Pulmonary artery endothelial cell (primary cell): ENCODE measurements around the gene PSD. TPM values are rescaled to one million over a fixed set of nuclear protein-coding genes. Genes with fewer than 3 reads are reported as not detected.
A peak's percentile ranks its signal among the peaks of the same experiment; 100 is the strongest.

Experiments
- DNase-seq: peaks from one replicate; pipeline ENCODE4 v3.0.0-alpha.2; 2011; ENCODE audit warnings: low read depth, low spot score
- total RNA-seq: library from RNA; depleted of rRNA; stranded (reverse); fragments of >200 nt; gene quantifications from 2 replicates; pipeline ENCODE4 v1.2.3, GENCODE V29; 2014

The PSD gene
- total RNA-seq, 1 donor from 2014 or later: 0.07 TPM

GRCh38 chr10:102420714-102421506 is 2.3 kb upstream of the PSD start, which contains the start of gene FBXL15:
Gene FBXL15 (plus strand): TSS chr10:102420836. CDS start chr10:102421130, 294 bp downstream.
- peak; percentile 79 for DNase-seq

DNA sequence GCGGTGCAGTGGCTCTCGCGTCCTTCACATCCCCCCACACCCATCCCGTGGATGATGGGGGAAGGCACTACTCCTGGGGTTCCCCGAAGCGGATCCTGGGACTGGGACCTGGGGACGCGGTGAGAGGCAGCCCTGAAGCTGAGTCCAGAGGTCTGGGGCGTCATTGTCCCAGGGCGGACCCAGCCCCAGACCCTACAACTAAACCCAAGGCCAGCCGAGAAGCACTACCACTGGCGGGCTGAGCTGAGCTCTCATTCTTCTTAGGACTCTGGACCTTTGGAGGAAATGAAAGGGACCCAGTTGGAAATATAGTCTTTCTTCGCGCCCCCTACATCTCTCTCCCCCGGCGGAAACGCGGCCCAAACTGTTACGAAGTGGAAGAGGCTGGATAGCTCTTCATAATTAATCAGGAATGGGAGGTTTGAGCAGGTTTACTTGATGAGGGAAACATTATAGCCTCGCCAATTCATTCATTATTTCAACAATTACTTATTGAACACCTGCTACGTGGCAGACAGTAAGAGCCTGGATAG is 1.7 kb upstream of the PSD start:
- DNase-seq: no peak

DNA sequence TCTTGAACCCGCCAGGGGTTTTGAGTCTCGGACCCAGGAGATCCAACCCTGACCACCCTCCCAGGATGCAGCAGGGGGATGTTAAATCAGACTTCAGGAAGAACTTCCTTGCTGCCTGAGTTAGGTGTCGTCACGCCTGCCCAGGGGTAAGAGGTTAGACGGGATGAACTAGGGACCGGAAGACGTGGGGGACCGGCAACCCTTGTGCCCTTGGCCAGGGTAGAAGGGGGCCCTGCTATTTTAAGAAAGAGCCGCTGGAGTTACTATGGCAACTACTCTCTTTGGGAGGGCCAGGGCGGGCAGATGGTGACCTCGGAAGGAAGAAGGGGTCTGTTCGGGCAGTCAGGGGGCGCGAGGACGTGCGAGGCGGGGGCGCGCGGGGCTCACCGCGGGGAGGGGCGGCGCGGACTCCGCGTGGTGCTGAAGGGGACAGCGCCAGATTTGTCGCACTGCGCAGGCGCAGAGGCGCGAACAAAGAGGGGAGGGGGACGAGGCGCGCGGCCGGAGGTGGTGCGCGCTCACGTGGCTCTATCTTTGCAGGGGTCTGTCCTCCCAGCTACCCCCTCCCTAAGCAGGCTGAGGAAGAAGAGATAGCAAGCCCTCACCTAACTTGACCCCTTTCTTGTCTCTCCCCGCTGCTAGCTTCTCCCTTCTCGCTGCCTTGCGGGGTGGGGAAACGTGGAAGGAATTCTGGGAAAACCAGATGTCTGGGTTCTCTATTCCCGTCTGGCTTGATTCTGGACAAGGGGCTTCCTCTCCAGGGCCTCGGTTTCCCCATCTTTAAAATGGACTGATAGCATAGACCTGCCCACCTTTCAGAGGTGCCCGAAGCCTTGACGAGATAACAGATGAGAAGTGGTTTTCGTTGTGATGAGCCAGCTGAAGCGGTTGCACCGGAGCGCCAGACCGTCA is 940 bp upstream of the PSD start:
- no peak for DNase-seq

- no peak for DNase-seq
These were observed 1.9 kb downstream of the PSD start for GRCh38 chr10:102416695-102417094.

- DNase-seq: no peak
These were observed 2.3 kb downstream of the PSD start for GRCh38 chr10:102416283-102416682.

DNA sequence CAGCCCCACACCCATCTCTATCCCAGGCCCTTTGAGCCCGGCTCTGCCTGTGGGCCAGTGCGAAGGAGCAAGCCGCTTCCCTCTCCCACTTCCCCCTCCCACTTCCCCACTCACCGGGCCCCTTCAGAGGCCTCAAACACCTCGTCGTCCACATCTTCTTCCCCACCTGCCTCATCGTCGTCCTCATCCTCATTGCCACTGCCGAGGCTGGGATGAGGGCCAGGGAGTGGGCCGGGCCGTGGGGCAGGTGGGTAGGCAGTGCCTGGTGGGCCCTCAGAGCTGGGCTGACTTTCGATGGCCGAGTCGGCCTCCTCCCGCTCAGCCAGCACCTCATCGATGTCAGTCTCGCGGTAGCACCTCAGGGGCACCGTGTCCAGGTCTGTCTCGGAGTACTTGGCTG is 3.8 kb downstream of the PSD start:
- no peak for DNase-seq

DNA sequence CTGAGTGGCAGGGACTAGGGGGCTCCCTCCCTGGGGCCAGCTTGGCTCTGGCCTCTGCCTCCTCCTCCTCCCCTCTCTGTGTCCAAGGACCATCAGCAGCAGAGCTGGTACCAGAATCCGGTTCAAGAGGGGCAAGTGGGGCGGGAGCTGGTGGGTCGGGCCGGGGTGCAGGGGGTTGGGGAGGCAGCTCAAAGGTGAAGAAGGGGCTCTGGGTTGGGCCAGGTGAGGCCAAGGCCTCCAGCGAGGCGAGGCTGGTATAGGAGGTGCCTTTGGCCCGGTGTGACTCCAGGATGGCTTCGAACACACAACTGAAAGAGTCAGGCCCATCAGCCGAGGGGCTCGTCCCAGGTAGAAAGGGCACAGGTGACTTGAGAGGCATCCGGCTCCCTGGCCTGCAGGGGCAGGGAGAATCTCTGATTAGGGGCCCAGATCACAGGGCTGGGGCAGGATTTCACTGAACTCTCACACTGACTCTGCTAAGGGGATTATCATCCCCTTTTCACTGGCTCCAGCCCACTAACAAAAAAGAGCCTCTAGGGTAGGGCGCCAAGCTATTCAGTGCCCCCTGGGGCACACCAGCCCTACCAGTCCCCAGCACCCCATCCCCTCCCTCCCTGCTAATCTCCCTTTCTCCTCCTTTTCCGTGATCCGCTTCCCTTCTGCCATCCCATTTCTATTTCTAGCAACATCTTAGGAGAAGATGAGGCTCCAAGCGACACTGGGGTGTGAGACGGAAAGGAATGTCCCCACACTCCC is 4.6 kb downstream of the PSD start:
- no peak for DNase-seq

DNA sequence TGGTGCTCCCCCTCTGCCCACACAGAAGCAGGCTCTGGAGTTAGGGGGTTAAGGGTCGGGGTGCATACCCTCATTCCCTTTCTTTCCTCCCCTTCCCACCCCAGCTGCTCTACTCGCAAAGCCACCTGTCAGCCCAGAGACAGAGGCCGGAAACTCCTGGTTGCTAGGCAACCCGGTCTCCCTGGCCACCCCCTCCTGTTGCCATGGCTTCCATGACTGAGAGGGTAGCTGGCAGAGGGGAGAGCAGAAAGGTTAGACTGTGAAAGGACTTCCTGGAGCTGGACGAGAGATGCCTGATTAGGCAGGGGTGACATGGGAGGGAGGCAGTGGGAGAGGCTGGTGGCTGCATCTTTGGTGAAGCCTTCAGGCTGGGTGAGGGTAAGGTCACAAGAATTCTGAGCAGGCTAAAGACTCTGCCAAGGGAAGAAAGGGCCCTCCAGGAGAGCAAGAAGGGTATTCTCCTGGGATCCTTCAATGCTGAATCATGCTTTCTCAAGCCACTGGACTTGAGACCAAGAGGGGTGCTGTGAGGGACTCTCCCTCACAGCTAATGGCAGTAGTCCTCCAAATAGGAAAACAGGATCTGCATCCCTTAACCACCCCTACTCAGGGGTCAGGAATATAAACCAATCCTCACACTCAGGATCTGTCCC is 5.4 kb downstream of the PSD start:
- no peak for DNase-seq

GRCh38 chr10:102412293-102412692 is 6.3 kb downstream of the PSD start:
- no peak for DNase-seq

DNA sequence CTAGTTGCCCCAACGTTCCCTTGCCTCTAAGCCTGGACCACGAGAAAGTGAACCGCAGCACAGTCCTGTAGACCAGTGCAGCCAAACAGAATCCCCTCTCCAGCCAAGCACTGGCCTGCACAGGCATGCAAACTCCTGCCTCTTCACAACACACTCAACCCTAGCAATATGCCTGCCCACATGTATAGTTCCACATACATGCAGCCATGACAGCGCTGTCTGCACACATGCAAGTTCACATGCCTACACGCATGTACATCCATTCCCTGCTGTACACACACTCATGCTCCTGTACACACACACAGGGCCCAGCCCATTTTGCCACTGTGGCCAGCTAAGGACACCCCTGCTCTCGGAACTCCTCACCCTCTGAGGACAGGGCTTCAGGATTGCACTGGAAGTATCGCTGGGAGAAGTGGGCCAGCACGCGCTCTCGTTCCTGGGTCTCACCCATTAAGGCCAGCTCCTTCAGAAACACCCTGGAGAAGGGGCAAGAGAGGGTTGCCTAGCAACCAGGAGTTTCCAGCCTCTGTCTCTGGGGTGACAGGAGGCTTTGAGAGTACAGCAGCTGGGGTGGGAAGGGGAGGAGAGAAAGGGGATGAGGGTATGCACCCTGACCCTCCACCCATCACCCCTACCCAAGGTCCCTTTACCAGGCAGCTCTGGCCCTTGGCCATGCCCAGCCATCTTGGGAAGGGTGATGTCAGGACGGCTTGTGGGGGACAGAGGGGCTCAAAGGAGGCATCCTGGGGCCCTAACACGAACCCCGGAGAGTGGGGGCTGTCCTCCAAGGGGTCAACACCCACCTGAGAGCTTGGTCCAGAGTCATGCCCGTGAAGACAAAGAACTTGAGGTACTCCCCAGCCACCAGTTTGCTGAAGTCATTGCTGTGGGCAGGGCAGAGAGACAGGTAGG is 7.0 kb downstream of the PSD start:
- DNase-seq: no peak

- no peak for DNase-seq
These were observed 8.0 kb downstream of the PSD start for GRCh38 chr10:102410429-102411073.

- no peak for DNase-seq
These were observed 8.8 kb downstream of the PSD start for GRCh38 chr10:102409604-102410428.

GRCh38 chr10:102408728-102409603 is 9.6 kb downstream of the PSD start:
- DNase-seq: no peak

DNA sequence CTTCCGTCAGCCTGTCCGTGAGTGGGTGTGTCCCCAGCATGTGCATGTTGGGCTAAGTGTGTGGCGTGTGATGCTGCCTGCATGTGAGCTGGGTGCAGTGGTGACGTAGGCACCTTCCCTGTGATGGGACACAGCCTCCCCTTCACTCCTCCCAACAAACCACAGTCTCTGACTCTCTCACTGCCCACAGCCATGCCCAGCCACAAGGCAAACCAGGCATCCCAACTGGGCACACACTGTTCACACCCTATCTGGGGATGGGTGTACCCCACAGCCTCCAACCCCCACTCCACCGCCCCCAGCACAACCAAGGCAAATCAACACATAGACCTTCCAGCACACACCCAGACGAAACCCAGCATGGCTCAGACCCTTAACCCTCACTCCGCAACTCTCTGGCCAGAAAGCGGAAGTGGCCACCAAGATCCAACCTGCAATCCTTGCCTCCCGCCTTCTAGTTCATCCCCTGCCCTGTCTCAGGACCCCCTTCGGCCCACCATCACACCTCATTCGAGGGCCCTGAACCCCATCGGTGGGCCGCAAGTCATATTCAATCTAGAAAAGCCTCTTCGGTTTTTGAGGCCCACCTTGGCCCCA is 10.4 kb downstream of the PSD start:
- no peak for DNase-seq

- DNase-seq: no peak
These were observed 11.0 kb downstream of the PSD start for GRCh38 chr10:102407425-102408130.

- DNase-seq: no peak
These were observed 11.8 kb downstream of the PSD start for GRCh38 chr10:102406815-102407214.
